Urinary bladder (tissue), 4 donors: Measurements from ENCODE around the gene KDM5B. TPM values are rescaled to one million over a fixed set of nuclear protein-coding genes. Genes with fewer than 3 reads are reported as not detected.
A peak's percentile ranks its signal among the peaks of the same experiment; 100 is the strongest.
"Not testable (repeated sequence)": the region's sequence is repeated elsewhere in the genome, so short reads cannot be mapped to it uniquely, and the experiment has no call there.

Experiments used
- DNase-seq: peaks from one replicate; pipeline ENCODE4 v3.0.0-alpha.2; 2015; ENCODE audit errors: extremely low spot score
- H3K27ac ChIP-seq: one replicate; pipeline ENCODE4 v1.5.1; 2013; ENCODE audit warnings: low read depth, mild to moderate bottlenecking, moderate library complexity
- H3K36me3 ChIP-seq: one replicate; pipeline ENCODE4 v1.6.1; 2013; ENCODE audit warnings: mild to moderate bottlenecking, moderate library complexity; ENCODE audit not compliant: insufficient read depth
- H3K4me1 ChIP-seq: one replicate; pipeline ENCODE4 v1.6.1; 2013; ENCODE audit warnings: mild to moderate bottlenecking, moderate library complexity; ENCODE audit not compliant: insufficient read depth
- H3K4me3 ChIP-seq: one replicate; pipeline ENCODE4 v1.5.1; 2013; ENCODE audit warnings: low read depth, low read length
- WGBS: extraction: QIAGEN DNeasy Blood & Tissue Kit; methylation state at CpG from one replicate; pipeline ENCODE4 v1.1.7; 2013; 5-methylcytosine and 5-hydroxymethylcytosine counted together
- polyA plus RNA-seq: library from polyadenylated mRNA; stranded (reverse); fragments of 200-250 nt; gene quantifications from one replicate; pipeline ENCODE4 v1.2.3, GENCODE V29; 2013
- total RNA-seq: library from RNA; depleted of rRNA; stranded (reverse); fragments of >200 nt; gene quantifications from one replicate; pipeline ENCODE4 v1.2.3, GENCODE V29; 2014
- donor health status: healthy with polysubstance abuse.
- donor health status: healthy.

KDM5B gene
- total and polyA plus RNA-seq, 2 donors, result 16.8 to 189 TPM

DNA sequence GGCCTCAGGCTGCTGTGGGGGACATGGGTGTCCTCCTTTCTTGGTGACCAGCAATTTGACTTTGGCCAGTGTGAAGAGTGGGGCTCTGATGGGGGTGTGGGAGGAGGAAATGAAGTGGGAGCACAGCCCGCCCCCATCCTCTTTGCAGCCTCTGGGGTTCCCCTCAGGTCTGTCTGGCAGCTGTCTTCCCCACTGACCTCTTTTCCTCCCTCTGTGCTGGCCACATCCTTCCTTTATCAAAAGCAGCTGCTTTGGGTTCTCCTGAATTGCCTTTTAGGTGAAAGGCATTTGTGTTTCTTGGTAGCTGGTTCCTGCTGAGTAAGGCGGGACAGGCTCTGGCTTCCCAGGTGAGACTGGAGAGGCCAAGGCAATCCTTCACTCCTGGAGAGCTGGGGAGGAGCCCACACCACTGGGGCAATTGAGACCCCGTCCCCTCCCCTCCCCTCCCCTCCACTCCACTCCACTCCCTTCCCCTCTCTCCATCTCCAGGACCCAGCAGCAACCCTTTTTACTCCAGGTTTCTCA lies 27.4 kb upstream of the KDM5B start:
- no peak overlapping the region for H3K27ac ChIP-seq
- no peaks in the 10 kb centered on the region for H3K36me3 ChIP-seq
- WGBS, result 33% methylated on average over 3 of the region's 3 CpGs
- no peak overlapping the region for H3K4me3 ChIP-seq
- DNase-seq, result no peak
- H3K4me1 ChIP-seq, result no peaks in the 10 kb centered on the region

DNA sequence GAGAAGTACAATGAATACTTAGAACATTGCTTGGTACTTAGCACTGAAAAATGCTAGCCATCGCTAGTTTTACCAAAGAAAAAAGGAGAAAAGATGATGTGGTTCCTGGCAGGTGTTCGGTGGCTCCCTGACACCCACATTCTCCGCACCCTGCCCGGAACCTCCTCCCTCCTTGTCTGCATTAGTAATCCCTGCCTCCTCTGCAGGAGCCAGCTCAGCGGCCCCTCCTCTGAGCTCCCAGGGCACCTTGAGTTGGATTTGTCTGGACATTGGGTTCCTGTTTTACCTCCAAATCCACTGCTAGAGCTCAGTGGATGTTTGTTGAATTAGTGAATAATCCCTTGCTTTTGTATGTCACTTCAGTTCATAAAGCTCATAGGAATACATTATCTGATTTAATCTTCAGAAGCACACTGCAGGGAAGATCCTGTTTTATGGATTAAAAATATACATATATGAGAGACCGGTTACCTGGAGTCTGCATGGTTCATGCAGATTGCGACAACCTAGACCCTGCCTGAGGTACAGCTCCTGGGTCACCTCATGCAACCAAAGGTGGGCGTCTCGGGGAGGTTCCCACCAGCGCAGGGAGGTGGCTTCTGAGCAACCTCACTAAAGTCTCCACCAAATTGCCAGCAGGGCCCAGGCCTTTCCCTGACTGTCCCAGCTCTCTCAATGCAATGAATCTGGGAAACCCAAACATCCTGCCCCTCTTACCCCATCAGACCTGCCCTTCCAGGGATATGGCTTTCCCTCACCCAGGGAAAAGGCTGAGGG lies 26.7 kb upstream of the KDM5B start:
- Histone ChIP-seq H3K27ac (no peak overlapping the region), H3K4me1 (no peaks in the 10 kb centered on the region), H3K4me3 (no peak overlapping the region), H3K36me3 (no peaks in the 10 kb centered on the region)
- no peak for DNase-seq
- 73% methylated on average over 10 of the region's 10 CpGs for WGBS

DNA sequence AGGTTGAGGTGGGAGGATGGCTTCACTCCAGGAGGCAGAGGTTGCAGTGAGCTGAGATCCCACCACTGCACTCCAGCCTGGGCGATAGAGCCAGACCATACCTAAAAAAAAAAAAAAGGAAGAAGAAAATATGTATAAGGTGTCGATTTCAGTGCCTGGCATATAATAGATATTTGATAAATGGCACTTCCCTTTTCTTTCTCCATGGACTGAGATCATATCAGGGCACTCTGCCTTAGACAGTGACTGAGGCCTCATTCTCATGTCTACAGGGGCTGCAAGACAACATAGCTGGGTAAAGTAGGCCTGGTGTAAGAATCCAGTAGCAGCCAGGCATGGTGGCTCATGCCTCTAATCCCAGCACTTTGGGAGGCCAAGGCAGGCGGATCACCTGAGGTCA lies 23.7 kb upstream of the KDM5B start:
- 83% methylated on average over 3 of the region's 3 CpGs for WGBS
- Histone ChIP-seq H3K4me1 (no peaks in the 10 kb centered on the region), H3K36me3 (no peaks in the 10 kb centered on the region), H3K4me3 (no peak overlapping the region), H3K27ac (no peak overlapping the region)
- DNase-seq, result no peak

DNA sequence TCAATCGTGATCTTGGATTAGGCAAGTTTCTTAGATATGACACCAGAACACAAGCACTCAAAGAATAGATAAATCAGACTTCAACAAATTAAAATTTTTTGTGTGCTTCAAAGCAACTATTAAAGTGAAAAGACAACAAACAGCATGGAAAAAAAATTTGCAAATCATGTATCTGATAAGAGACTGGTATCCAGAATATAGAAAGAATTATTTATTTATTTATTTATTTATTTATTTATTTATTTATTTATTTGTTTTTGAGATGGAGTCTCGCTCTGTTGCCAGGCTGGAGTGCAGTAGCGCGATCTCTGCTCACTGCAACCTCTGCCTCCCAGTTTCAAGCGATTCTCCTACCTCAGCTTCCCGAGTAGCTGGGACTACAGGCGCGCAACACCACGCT lies 21.0 kb upstream of the KDM5B start:
- 96% methylated on average over 9 of the region's 9 CpGs for WGBS

DNA sequence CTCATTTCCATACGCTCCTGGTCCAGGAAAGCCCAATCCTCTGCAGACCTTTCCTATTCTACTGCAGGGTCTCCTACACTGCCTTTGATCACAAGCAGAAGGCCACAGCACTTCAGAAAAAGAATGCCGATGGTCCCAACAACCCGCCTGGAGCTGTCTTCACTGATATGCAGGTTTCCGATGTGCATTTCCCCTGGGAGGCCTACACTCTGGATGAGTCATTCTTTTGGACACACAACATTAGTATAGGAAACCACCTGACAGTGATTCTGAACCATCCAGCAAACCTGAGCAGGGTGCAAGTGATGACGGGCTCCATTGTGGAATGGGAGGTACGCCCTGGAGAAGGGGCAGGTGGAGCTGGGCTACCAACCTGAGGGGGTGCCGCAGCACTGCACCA lies 17.5 kb upstream of the KDM5B start:
- WGBS, result 88% methylated on average over 7 of the region's 7 CpGs

More for the DNA sequence above, 21.0 kb upstream of the KDM5B start:
- H3K4me3 ChIP-seq, H3K36me3 ChIP-seq, H3K4me1 ChIP-seq, DNase-seq, H3K27ac ChIP-seq: not testable (repeated sequence)

DNA sequence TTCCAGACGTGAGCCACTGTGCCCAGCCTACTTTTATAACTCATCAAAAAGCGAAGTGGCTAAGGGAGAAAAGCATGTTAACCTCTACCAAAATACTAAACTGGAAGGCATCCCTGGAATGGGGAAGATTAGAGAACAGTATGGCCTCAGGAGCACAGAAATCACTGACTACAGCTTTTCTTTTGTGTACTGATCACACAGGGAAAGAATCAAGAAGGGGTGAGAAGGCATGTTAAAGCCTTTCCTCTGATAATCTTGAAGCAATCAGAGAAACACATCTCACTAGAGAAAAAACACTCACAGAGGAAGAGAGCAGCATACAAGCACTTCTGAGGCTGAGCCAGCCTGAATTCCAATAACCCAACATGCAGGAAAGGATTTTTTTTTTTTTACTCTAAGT lies 13.2 kb upstream of the KDM5B start:
- Histone ChIP-seq H3K36me3 (no peaks in the 10 kb centered on the region), H3K4me3 (no peak overlapping the region), H3K27ac (no peak overlapping the region), H3K4me1 (no peaks in the 10 kb centered on the region)
- 40% methylated on average over 2 of the region's 2 CpGs for WGBS
- DNase-seq, result no peak

More for the DNA sequence above, 17.5 kb upstream of the KDM5B start:
- DNase-seq, result no peak
- no peak overlapping the region for H3K27ac ChIP-seq
- H3K4me3 ChIP-seq, result no peak overlapping the region
- no peaks in the 10 kb centered on the region for H3K36me3 ChIP-seq
- no peaks in the 10 kb centered on the region for H3K4me1 ChIP-seq

DNA sequence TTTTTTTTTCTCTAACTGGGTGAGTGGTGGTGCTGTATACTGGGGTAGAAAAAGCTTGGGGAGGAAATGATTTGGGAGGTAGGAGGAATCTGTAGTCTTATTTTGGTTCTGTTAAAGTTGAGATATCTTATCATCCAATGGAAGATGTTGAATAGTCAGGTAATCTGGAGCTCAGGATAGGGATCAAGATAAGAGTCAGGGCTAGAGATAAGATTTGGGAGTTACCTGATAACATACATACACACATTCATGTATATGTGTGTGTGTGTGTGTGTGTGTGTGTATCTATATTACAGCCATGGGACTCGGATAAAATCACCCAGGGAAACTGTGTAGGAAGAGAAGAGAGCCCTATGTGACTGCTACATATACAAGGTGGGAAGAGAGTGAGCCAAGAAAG lies 10.6 kb upstream of the KDM5B start:
- Histone ChIP-seq H3K36me3 (no peaks in the 10 kb centered on the region), H3K4me1 (no peaks in the 10 kb centered on the region), H3K27ac (no peak overlapping the region), H3K4me3 (no peak overlapping the region)
- 53% methylated on average over 1 of the region's 1 CpG for WGBS
- DNase-seq, result no peak

DNA sequence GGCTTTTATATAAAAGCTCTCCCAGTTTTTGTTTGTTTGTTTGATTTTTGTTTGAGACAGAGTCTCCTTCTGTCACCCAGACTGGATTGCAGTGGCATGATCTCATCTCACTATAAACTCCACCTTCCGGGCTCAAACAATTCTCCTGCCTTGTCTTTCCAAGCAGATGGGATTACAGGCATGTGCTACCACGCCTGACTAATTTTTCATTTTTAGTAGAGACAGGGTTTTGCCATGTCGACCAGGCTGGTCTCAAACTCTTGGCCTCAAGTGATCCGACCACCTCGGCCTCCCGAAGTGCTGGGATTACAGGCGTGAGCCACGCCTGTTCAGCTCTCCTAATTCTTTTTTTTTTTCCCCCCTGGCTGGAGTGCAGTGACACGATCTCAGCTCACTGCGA lies 6.9 kb upstream of the KDM5B start:
- DNase-seq, result no peak
- Histone ChIP-seq H3K27ac (no peak overlapping the region), H3K4me3 (no peak overlapping the region), H3K36me3 (no peaks in the 10 kb centered on the region), H3K4me1 (no peaks in the 10 kb centered on the region)
- WGBS, result 71% methylated on average over 10 of the region's 10 CpGs

DNA sequence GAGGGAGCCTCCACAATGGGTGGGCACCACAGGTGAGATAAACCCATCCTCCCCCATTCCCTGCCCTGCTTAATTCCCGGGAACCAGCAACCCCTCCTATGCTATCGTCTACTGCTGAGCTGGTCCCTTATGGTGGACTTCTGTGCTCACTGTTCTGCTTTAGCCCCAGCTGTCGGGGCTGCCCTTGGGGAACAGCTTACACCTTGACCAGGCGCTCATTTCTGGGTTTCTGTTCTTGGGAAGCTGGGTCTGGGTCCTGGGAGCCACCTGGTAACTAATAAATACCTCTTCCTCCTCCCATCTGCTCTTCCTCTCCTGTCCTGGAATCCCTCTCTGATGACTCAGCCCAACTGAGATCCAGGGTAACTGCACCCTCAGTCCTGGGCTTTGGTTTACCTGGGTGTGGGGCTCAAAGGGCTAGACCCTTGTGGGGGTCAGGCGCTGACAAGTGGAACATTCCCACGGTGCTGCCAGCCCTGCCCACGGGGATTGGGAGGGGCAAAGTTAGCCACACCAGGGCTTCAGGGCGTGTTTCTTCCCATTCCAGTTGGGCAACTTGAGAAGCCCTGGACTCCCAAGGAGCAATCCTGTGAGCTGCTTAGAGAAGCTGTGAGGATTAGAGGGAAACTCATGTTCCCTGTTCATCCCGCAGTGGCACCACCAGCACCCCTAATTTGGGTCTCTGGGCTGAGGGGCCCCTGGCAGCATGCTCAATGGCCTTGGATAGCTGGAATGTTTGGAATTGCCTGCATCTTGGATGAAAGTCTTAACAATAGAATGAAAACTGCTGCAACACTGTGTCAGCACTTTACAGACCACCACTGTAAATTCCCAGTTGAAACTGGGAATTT lies 4.2 kb upstream of the KDM5B start:
- H3K4me1 ChIP-seq, result no peaks in the 10 kb centered on the region
- H3K27ac ChIP-seq, result no peak overlapping the region
- WGBS, result 67% methylated on average over 9 of the region's 9 CpGs
- no peak overlapping the region for H3K4me3 ChIP-seq
- no peaks in the 10 kb centered on the region for H3K36me3 ChIP-seq
- DNase-seq, result no peak

DNA sequence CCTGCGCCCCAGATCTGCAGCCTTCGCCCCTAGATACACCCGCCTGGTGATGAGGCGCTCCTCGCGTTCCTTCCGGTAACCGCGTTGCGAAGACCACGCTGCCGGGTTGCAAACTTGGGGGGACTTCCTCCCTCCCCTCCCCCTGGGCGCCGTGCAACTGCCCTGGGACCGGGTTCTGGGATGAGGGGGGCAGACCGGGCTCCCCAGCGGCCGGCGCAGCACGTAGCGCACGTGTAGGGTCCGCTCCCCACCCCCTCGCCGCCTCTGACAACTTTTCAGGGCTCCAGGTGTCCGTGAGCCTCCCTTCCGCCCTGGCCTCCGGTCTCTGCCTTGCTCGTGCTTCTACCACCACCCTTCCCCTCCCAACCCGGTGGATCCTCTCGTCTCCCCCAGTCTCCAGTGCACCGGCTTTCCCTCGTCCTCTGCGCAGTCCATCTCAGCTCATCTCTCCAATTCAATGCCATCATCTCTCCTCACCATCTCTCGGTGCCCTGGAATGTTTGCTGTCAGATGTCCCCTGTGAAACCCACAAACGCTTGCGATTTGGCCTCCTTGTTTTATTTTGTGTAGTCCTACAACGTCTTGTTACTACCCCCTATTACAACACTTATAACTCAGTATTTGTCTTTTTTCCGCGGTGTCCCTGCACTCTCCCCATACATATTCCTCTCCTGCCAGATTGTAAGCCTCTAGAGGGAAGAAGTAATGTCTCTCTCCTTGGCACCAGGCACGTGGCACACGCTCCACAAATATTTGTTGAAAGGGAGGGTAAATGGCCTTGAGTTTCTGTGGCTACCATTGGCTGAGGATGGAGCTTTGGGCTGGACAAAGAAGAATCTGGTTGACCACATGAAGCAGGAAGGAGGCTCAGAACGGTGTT lies 3.3 kb upstream of the KDM5B start:
- no peaks in the 10 kb centered on the region for H3K36me3 ChIP-seq
- H3K27ac ChIP-seq, result no peak overlapping the region
- 7% methylated on average over 43 of the region's 43 CpGs for WGBS
- no peak for DNase-seq
- H3K4me1 ChIP-seq, result no peaks in the 10 kb centered on the region
- H3K4me3 ChIP-seq, result peak overlapping the region; percentile 77

DNA sequence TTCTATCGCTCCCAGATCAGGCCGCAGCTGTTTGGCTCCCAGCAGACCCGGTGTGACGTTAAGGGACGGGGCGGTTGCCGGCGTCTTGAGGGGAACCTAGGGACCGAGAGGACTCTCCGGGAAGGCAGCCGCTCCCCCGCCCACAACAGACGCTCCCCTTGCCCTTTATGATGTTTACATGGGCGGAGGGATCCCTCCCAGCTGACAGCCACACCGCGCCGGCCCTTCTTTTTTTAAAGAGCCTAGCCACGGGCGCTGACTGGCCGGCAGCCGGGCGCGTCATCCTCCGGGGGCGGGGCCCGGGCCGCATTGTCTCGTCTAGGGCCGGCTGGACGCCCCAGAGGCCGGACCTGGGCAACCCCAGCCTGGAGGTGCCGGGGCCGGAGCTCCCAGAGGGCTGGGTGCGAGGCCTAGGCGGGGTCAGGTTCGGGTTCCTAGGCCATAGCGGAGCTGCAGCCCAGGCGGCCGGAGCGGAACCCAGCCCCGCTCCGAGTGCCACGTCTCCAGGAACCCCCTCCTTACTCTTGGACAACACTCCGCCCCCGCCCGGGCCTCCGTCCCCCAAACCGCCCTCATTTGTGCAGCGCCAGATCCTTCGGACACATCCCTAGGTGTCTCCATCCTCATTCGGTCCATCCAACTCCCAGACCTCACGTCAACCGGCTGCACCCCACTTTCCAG lies 2.5 kb upstream of the KDM5B start, which contains the start of gene PCAT6:
TSS of gene PCAT6 (plus strand) at position 340 of the 681 bp plus-strand sequence.
- no peaks in the 10 kb centered on the region for H3K4me1 ChIP-seq
- H3K36me3 ChIP-seq, result no peaks in the 10 kb centered on the region
- H3K4me3 ChIP-seq, result peak within 1 kb of the TSS; percentile 77
- WGBS, result under 1% methylated on average over 53 of the region's 53 CpGs
- H3K27ac ChIP-seq, result peak within 1 kb of the TSS; percentile 83
- DNase-seq, result peak; percentile 89

DNA sequence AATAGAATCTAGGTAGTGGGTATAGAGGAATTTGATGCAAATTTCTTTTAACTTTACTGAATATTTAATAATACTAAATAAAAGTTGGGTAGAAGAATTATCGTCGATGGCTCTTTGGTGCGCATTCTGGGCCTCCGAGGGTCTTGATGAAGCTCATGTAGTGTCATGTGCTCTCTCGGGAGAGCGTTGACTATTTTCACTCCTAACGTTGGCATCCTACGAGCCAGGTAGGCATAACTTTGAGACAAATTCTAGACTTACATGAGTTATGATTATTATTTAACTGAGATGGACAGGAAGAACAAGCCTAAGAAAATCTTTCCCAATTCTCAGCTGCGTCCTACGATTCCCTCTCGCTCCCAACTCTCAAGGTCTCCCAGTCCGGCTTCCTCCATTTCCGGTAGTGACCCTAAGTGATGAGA lies 2.0 kb upstream of the KDM5B start:
- no peak for DNase-seq
- no peaks in the 10 kb centered on the region for H3K36me3 ChIP-seq
- H3K4me3 ChIP-seq, result peak overlapping the region; percentile 77
- no peaks in the 10 kb centered on the region for H3K4me1 ChIP-seq
- peak overlapping the region; percentile 83 for H3K27ac ChIP-seq
- 10% methylated on average over 13 of the region's 13 CpGs for WGBS
